H7 (cell line): ENCODE results near the gene CORO7. TPM values are rescaled to one million over a fixed set of nuclear protein-coding genes. Genes with fewer than 3 reads are reported as not detected.
A peak's percentile ranks its signal among the peaks of the same experiment; 100 is the strongest.

ENCODE experiments used
- DNase-seq: peaks from one replicate; pipeline ENCODE4 v3.0.0; 2012
- H3K27me3 ChIP-seq: 2 replicates; pipeline ENCODE4 v1.6.0; 2011; ENCODE audit warnings: mild to moderate bottlenecking, low read length; ENCODE audit not compliant: control insufficient read depth, insufficient read depth
- H3K36me3 ChIP-seq: replicated peaks from 2 replicates; pipeline ENCODE4 v1.5.1; 2011; ENCODE audit warnings: low read length; ENCODE audit not compliant: control insufficient read depth, insufficient read depth
- H3K4me3 ChIP-seq: 2 replicates; pipeline ENCODE4 v1.5.1; 2011; ENCODE audit warnings: low read depth, mild to moderate bottlenecking, control low read depth, low read length, moderate library complexity; ENCODE audit not compliant: insufficient read depth
- total RNA-seq: library from RNA; depleted of rRNA; stranded (reverse); fragments of >200 nt; shearing (Covaris generic); gene quantifications from 2 replicates; pipeline ENCODE4 v1.2.3, GENCODE V29; 2014

The CORO7 gene
- total RNA-seq, 1 experiment from 2014 or later: 37.9 TPM

- H3K4me3 ChIP-seq: no peak overlapping the region
- no peaks in the 10 kb centered on the region for H3K36me3 ChIP-seq
- DNase-seq: no peak
- no peaks in the 10 kb centered on the region for H3K27me3 ChIP-seq
Observed at GRCh38 chr16:4356820-4357219, 59.6 kb downstream of the CORO7 start.

GRCh38 chr16:4354512-4355409, 61.6 kb downstream of the CORO7 start:
- no peak overlapping the region for H3K4me3 ChIP-seq
- DNase-seq: no peak

GRCh38 chr16:4353675-4354074, 62.7 kb downstream of the CORO7 start:
- DNase-seq: no peak
- Histone ChIP-seq H3K27me3 (no peaks in the 10 kb centered on the region), H3K36me3 (peaks cover 1% of the 10 kb centered on the region), H3K4me3 (no peak overlapping the region)

More at GRCh38 chr16:4354512-4355409, 61.6 kb downstream of the CORO7 start:
- Histone ChIP-seq H3K27me3 (no peaks in the 10 kb centered on the region), H3K36me3 (no peaks in the 10 kb centered on the region)

- Histone ChIP-seq H3K4me3 (no peak overlapping the region), H3K27me3 (no peaks in the 10 kb centered on the region), H3K36me3 (peaks cover 3% of the 10 kb centered on the region)
- DNase-seq: no peak
Observed at GRCh38 chr16:4352843-4353242, 63.6 kb downstream of the CORO7 start.

- Histone ChIP-seq H3K36me3 (peaks cover 3% of the 10 kb centered on the region), H3K4me3 (no peak overlapping the region), H3K27me3 (no peaks in the 10 kb centered on the region)
- DNase-seq: no peak
Observed at GRCh38 chr16:4351880-4352279, 64.5 kb downstream of the CORO7 start.

- Histone ChIP-seq H3K27me3 (no peaks in the 10 kb centered on the region), H3K4me3 (peak within 1 kb of the TSS; percentile 96), H3K36me3 (peaks cover 3% of the 10 kb centered on the region)
- peak; percentile 99 for DNase-seq
Observed at GRCh38 chr16:4350787-4351659, 65.4 kb downstream of the CORO7 start, which contains the start of gene PAM16. Gene PAM16 (minus strand): TSS chr16:4351321. CDS start chr16:4351234, 87 bp downstream.

- H3K27me3 ChIP-seq: no peaks in the 10 kb centered on the region
- DNase-seq: no peak
- H3K36me3 ChIP-seq: peaks cover 4% of the 10 kb centered on the region
- peak overlapping the region; percentile 96 for H3K4me3 ChIP-seq
Observed at GRCh38 chr16:4350365-4350786, 66.0 kb downstream of the CORO7 start.

GRCh38 chr16:4349332-4349731, 67.1 kb downstream of the CORO7 start:
- no peak for DNase-seq
- no peak overlapping the region for H3K4me3 ChIP-seq
- no peaks in the 10 kb centered on the region for H3K27me3 ChIP-seq
- H3K36me3 ChIP-seq: peaks cover 4% of the 10 kb centered on the region

- Histone ChIP-seq H3K27me3 (no peaks in the 10 kb centered on the region), H3K36me3 (peaks cover 4% of the 10 kb centered on the region), H3K4me3 (no peak overlapping the region)
- DNase-seq: no peak
Observed at GRCh38 chr16:4347765-4348509, 68.5 kb downstream of the CORO7 start.

GRCh38 chr16:4347010-4347409, 69.4 kb downstream of the CORO7 start:
- Histone ChIP-seq H3K4me3 (no peak overlapping the region), H3K27me3 (no peaks in the 10 kb centered on the region), H3K36me3 (peaks cover 4% of the 10 kb centered on the region)
- DNase-seq: no peak

- Histone ChIP-seq H3K36me3 (peaks cover 5% of the 10 kb centered on the region), H3K4me3 (no peak overlapping the region)
- no peak for DNase-seq
Observed at GRCh38 chr16:4345836-4346781, 70.3 kb downstream of the CORO7 start.

GRCh38 chr16:4344983-4345835, 71.2 kb downstream of the CORO7 start:
- DNase-seq: no peak

More at GRCh38 chr16:4345836-4346781, 70.3 kb downstream of the CORO7 start:
- no peaks in the 10 kb centered on the region for H3K27me3 ChIP-seq

More at GRCh38 chr16:4344983-4345835, 71.2 kb downstream of the CORO7 start:
- Histone ChIP-seq H3K27me3 (no peaks in the 10 kb centered on the region), H3K36me3 (peaks cover 11% of the 10 kb centered on the region), H3K4me3 (no peak overlapping the region)
